MCF 10A (cell line): Measurements from ENCODE around the gene DEFB132. TPM values are rescaled to one million over a fixed set of nuclear protein-coding genes. Genes with fewer than 3 reads are reported as not detected.

ENCODE experiments used
- BruUV-seq: library from RNA; stranded (reverse); fragments of 400-500 nt; replicated peaks from 2 replicates; lab custom pipeline; 2021; lab: Mats Ljungman, UMichigan
- CTCF ChIA-PET: fragments of 300-600 bp; sonication (Branson Sonifier 250); formaldehyde crosslinking; extraction: SDS; loops from one replicate; lab custom pipeline; 2021; ENCODE audit warnings: antibody characterized with exemption, inconsistent platforms; lab: Yijun Ruan, JAX
- POLR2A ChIA-PET: fragments of 300-600, 350-650 bp; sonication (Branson Sonifier 250); formaldehyde crosslinking; extraction: SDS; loops from one replicate; lab custom pipeline; 2020; ENCODE audit warnings: antibody characterized with exemption, inconsistent platforms; lab: Yijun Ruan, JAX
- DNase-seq: peaks from one replicate; pipeline ENCODE4 v3.0.0-alpha.2; 2018; ENCODE audit not compliant: unreplicated experiment
- H3K27ac Mint-ChIP-seq: one replicate; pipeline ENCODE4 v1.8.0; 2022; ENCODE audit warnings: mild to moderate bottlenecking, low read depth, mixed read lengths; ENCODE audit not compliant: unreplicated experiment
- H3K27me3 Mint-ChIP-seq: one replicate; pipeline ENCODE4 v1.8.0; 2022; ENCODE audit warnings: mixed read lengths; ENCODE audit not compliant: insufficient read depth, unreplicated experiment
- H3K36me3 Mint-ChIP-seq: one replicate; pipeline ENCODE4 v1.8.0; 2022; ENCODE audit warnings: mild to moderate bottlenecking, moderate library complexity, mixed read lengths; ENCODE audit not compliant: insufficient read depth, unreplicated experiment
- H3K4me1 Mint-ChIP-seq: one replicate; pipeline ENCODE4 v1.8.0; 2022; ENCODE audit warnings: mixed read lengths; ENCODE audit not compliant: insufficient read depth, unreplicated experiment
- H3K4me3 Mint-ChIP-seq: one replicate; pipeline ENCODE4 v1.8.0; 2022; ENCODE audit warnings: mild to moderate bottlenecking, moderate library complexity, mixed read lengths; ENCODE audit not compliant: unreplicated experiment
- H3K9me3 Mint-ChIP-seq: one replicate; pipeline ENCODE4 v1.8.0; 2022; ENCODE audit warnings: mixed read lengths; ENCODE audit not compliant: unreplicated experiment
- intact Hi-C: fragments of 100-400 bp; cut with micrococcal nuclease; formaldehyde crosslinking; loops from 2 replicates; pipeline ENCODE4 v1.14.1; 2022
- total RNA-seq: library from RNA; stranded (reverse); gene quantifications from 2 replicates; pipeline ENCODE4 v1.2.3, GENCODE V29; 2022
- TF ChIP-seq, protein P1 (sequence below): fragments of 200-600 bp; IDR thresholded peaks from one replicate; pipeline ENCODE4 v1.8.0; 2022; ENCODE audit warnings: antibody characterized with exemption, mild to moderate bottlenecking; ENCODE audit not compliant: unreplicated experiment

Gene DEFB132
- total RNA-seq, 1 experiment from 2014 or later, result not detected

DNA sequence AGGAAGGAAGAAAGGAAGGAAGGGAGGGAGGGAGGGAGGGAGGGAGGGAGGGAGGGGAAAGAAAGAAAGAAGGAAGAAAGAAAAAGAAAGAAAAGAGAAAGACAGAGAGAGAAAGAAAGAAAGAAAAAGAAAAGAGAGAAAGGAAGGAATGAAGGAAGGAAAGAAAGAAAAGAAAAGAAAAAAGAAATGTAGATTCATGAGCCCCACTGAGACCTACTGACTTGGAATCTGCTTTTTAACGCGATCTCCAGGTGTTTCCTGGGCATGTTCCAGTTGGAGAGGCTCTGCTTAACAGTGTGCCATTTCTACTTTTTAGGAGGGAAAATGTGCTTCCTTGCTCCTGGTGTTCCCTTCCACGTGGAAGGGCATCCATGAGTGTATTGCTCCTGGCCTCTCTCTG lies 16.4 kb downstream of the DEFB132 start:
- ChIA-PET POLR2A (interaction anchor here (0.7 kb wide), 1 partner anchor 57 kb away, joined by 3 read pairs; no protein-coding TSS in a partner anchor), CTCF (interaction anchor here (0.6 to 1.6 kb wide), 3 partner anchors 10 to 38 kb away, joined by 3 to 5 read pairs (median 3); no protein-coding TSS in a partner anchor)
- DNase-seq, result no peak
- TF ChIP-seq, protein P1, sequence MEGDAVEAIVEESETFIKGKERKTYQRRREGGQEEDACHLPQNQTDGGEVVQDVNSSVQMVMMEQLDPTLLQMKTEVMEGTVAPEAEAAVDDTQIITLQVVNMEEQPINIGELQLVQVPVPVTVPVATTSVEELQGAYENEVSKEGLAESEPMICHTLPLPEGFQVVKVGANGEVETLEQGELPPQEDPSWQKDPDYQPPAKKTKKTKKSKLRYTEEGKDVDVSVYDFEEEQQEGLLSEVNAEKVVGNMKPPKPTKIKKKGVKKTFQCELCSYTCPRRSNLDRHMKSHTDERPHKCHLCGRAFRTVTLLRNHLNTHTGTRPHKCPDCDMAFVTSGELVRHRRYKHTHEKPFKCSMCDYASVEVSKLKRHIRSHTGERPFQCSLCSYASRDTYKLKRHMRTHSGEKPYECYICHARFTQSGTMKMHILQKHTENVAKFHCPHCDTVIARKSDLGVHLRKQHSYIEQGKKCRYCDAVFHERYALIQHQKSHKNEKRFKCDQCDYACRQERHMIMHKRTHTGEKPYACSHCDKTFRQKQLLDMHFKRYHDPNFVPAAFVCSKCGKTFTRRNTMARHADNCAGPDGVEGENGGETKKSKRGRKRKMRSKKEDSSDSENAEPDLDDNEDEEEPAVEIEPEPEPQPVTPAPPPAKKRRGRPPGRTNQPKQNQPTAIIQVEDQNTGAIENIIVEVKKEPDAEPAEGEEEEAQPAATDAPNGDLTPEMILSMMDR, result no peak
- Mint-ChIP-seq H3K27me3 (no peaks in the 10 kb centered on the region), H3K27ac (no peak overlapping the region), H3K9me3 (no peaks in the 10 kb centered on the region), H3K4me1 (no peaks in the 10 kb centered on the region), H3K4me3 (no peak overlapping the region), H3K36me3 (no peaks in the 10 kb centered on the region)
- intact Hi-C loops, result no loop called here
- no TSS peak for BruUV-seq

DNA sequence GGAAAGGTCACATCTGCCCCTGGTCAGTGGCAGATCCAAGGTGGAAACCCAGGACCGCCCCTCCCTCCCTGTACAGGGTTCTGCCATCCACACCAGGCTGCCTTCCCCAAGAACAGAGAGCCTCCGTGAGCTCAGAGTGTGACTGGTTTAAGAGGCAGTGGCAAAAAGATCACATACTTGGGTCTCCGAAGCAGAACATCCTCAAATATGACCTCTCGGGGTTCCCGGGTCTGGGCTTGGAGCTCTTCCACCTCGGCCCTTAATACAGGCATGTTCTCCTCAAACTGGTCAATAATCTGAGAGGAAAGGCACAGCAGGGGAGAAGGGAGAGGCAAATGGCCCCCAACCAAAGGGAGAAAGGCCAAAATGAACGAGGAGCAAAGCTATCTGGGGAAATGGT lies 18.3 kb downstream of the DEFB132 start:
- Mint-ChIP-seq H3K4me3 (no peak overlapping the region), H3K27me3 (no peaks in the 10 kb centered on the region), H3K27ac (no peak overlapping the region), H3K36me3 (no peaks in the 10 kb centered on the region), H3K4me1 (no peaks in the 10 kb centered on the region), H3K9me3 (no peaks in the 10 kb centered on the region)
- DNase-seq, result no peak
- ChIA-PET POLR2A (interaction anchor here (1.1 kb wide), 1 partner anchor 50 kb away, joined by 4 read pairs; the partner anchor contains the start of gene SOX12), CTCF (interaction anchor here (0.8 to 1.5 kb wide), 2 partner anchors 40 to 58 kb away, joined by 3 read pairs; no protein-coding TSS in a partner anchor)
- intact Hi-C loops, result no loop called here
- TF ChIP-seq, protein P1, result no peak
- no TSS peak for BruUV-seq

DNA sequence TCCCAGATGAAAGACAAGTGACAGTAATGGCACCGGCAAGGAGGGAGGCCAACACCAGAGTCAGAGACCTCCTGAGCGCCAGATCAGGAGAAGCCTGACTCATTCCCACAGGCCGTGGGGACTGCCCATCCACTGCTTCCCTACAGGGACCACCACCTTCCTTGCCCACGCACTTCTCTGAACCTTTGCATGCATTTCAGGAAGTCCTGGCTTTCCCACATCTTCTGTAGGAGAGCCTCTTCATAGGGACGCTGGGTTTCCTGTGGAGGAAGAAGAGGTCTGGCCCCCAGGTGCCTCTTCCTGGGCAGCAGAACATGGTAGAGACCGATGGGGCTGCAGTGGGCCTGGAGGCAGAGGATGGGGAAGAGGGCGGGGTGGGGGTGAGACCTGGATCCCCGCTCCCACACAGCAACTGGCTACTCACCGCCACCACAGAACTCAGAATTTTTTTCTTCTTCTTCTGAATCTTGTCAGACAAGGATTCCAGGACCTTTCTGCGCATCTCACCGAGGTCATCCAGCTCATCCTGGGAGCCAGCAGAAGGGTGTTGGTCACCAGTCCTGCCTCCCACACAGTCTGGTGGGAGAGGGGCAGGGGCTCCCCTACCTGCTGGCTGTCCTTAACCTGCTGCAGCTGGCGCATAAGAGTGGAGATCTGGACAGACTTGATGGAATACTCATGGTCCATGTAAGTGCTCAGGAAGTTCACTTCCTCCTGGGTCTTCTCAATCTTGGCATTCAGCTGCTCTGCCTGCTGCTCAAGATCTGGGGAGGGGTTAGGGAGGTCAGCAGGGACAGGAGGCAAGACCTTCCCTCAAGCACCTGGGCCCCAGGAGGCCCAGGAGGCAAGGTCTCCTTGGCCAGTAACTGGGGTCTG lies 19.3 kb downstream of the DEFB132 start:
- Mint-ChIP-seq H3K27ac (no peak overlapping the region), H3K27me3 (no peaks in the 10 kb centered on the region), H3K4me3 (no peak overlapping the region), H3K36me3 (no peaks in the 10 kb centered on the region), H3K4me1 (no peaks in the 10 kb centered on the region), H3K9me3 (no peaks in the 10 kb centered on the region)
- intact Hi-C loops, result no loop called here
- TF ChIP-seq, protein P1, result no peak
- no TSS peak for BruUV-seq
- DNase-seq, result no peak
- ChIA-PET CTCF (interaction anchor here (2.0 to 2.3 kb wide), 2 partner anchors 9 to 10 kb away, joined by 10 to 13 read pairs; no protein-coding TSS in a partner anchor), POLR2A (interaction anchor here (1.1 kb wide), 1 partner anchor 48 kb away, joined by 4 read pairs; the partner anchor contains the start of gene SOX12)

DNA sequence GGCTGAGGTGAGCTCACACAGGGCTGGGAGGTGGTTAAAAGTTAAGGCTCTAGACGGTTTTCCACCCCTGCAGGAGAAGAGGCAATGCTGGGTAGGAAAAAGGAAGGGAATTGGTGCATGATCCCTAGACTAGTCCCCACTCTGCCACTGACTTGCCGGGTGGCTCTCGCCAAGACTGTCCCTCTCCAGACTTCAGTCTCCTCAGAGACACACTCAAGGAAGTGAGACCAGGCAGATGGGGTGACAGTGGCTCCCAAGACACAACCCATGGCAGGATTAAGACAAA lies 19.9 kb downstream of the DEFB132 start:
- no peaks in the 10 kb centered on the region for H3K4me1 Mint-ChIP-seq
- no TSS peak for BruUV-seq
- no peak overlapping the region for H3K4me3 Mint-ChIP-seq
- no peak for DNase-seq
- intact Hi-C loops, result no loop called here
- POLR2A ChIA-PET, result no interaction called here
- no peaks in the 10 kb centered on the region for H3K27me3 Mint-ChIP-seq
- no peaks in the 10 kb centered on the region for H3K9me3 Mint-ChIP-seq
- no peaks in the 10 kb centered on the region for H3K36me3 Mint-ChIP-seq
- TF ChIP-seq, protein P1, result no peak
- no peak overlapping the region for H3K27ac Mint-ChIP-seq
- CTCF ChIA-PET, result interaction anchor here (2.0 to 2.3 kb wide), 2 partner anchors 9 to 11 kb away, joined by 10 to 13 read pairs; no protein-coding TSS in a partner anchor
